MM.1S (cell line): ENCODE results near the gene GLP1R.
A peak's percentile ranks its signal among the peaks of the same experiment; 100 is the strongest.

Source experiments
- DNase-seq: peaks from one replicate; pipeline ENCODE4 v3.0.0-alpha.2; 2015
- H2AFZ ChIP-seq: fragments of 300-600 bp; sonication (generic); 2 replicates; pipeline ENCODE4 v1.6.0; 2016; ENCODE audit warnings: antibody characterized with exemption, low read length
- H3F3A ChIP-seq: fragments of 300-600 bp; sonication (generic); 2 replicates; pipeline ENCODE4 v1.6.1; 2016; ENCODE audit warnings: mild to moderate bottlenecking, antibody characterized with exemption, low read length, moderate library complexity, mixed read lengths; ENCODE audit not compliant: insufficient read depth
- H3K27ac ChIP-seq: fragments of 300-600 bp; sonication (generic); 2 replicates; pipeline ENCODE4 v1.5.1; 2016; ENCODE audit warnings: mild to moderate bottlenecking, low read length
- H3K27me3 ChIP-seq: fragments of 300-600 bp; sonication (generic); replicated peaks from 2 replicates; pipeline ENCODE4 v1.6.0; 2016; ENCODE audit warnings: low read length; ENCODE audit not compliant: insufficient read depth
- H3K36me3 ChIP-seq: fragments of 300-600 bp; sonication (generic); replicated peaks from 2 replicates; pipeline ENCODE4 v1.6.1; 2016; ENCODE audit warnings: mild to moderate bottlenecking, low read length, mixed read lengths; ENCODE audit not compliant: insufficient read depth
- H3K4me1 ChIP-seq: fragments of 300-600 bp; sonication (generic); 2 replicates; pipeline ENCODE4 v1.6.1; 2016; ENCODE audit warnings: low read length, mixed read lengths
- H3K4me2 ChIP-seq: fragments of 300-600 bp; sonication (generic); 2 replicates; pipeline ENCODE4 v1.6.0; 2016; ENCODE audit warnings: low read depth, low read length
- H3K4me3 ChIP-seq: fragments of 300-600 bp; sonication (generic); 2 replicates; pipeline ENCODE4 v1.5.1; 2016; ENCODE audit warnings: low read length, mixed read lengths
- H3K79me2 ChIP-seq: fragments of 300-600 bp; sonication (generic); 2 replicates; pipeline ENCODE4 v1.6.1; 2016; ENCODE audit warnings: mixed run types, low read length, mixed read lengths
- H3K9ac ChIP-seq: fragments of 300-600 bp; sonication (generic); 2 replicates; pipeline ENCODE4 v1.6.1; 2016; ENCODE audit warnings: low read length, mixed read lengths
- H3K9me2 ChIP-seq: fragments of 300-600 bp; sonication (generic); replicated peaks from 2 replicates; pipeline ENCODE4 v1.6.1; 2016; ENCODE audit warnings: mild to moderate bottlenecking, low read length, mixed read lengths; ENCODE audit not compliant: insufficient read depth
- H3K9me3 ChIP-seq: fragments of 300-600 bp; sonication (generic); replicated peaks from 2 replicates; pipeline ENCODE4 v1.6.1; 2016; ENCODE audit warnings: mild to moderate bottlenecking, low read length, mixed read lengths; ENCODE audit not compliant: insufficient read depth
- H4K20me1 ChIP-seq: fragments of 300-600 bp; sonication (generic); 2 replicates; pipeline ENCODE4 v1.6.1; 2016; ENCODE audit warnings: mild to moderate bottlenecking, low read length, moderate library complexity, mixed read lengths; ENCODE audit not compliant: insufficient read depth
- CTCF ChIP-seq: fragments of 300-600 bp; sonication (generic); IDR thresholded peaks from 2 replicates; pipeline ENCODE4 v1.5.1; 2016; ENCODE audit warnings: antibody characterized with exemption, low read length, mixed read lengths
- EZH2 ChIP-seq: fragments of 300-600 bp; sonication (generic); optimal IDR thresholded peaks from 2 replicates; pipeline ENCODE3; 2017; ENCODE audit warnings: low read depth, mild to moderate bottlenecking, antibody characterized with exemption, low read length, mixed read lengths
- EZH2phosphoT487 ChIP-seq: fragments of 300-600 bp; sonication (generic); IDR thresholded peaks from 2 replicates; pipeline ENCODE4 v1.6.1; 2018; ENCODE audit warnings: antibody characterized with exemption, low read length

GLP1R gene

GRCh38 chr6:39048481-39049399 lies at the start of gene GLP1R:
Gene GLP1R (plus strand): TSS chr6:39048781. CDS start chr6:39048841, 60 bp downstream.
- TF ChIP-seq EZH2phosphoT487 = no peak
- TF ChIP-seq EZH2 = no peak
- no peak for TF ChIP-seq CTCF
- Histone ChIP-seq H3K4me3 (peak within 1 kb of the TSS; percentile 31; the same call in 1 of the 2 replicates), H3K9me2 (no peaks in the 10 kb centered on the region), H3K27ac (no peak within 1 kb of the TSS), H3K9me3 (no peaks in the 10 kb centered on the region), H3K4me2 (peak within 1 kb of the TSS; percentile 27; the same call in 1 of the 2 replicates), H3K27me3 (peaks cover 8% of the 10 kb centered on the region; the same call in 1 of the 2 replicates), H3F3A (no peaks in the 10 kb centered on the region), H3K4me1 (no peaks in the 10 kb centered on the region), H3K9ac (no peak within 1 kb of the TSS), H4K20me1 (no peaks in the 10 kb centered on the region), H3K36me3 (no peaks in the 10 kb centered on the region), H2AFZ (no peak within 1 kb of the TSS), H3K79me2 (no peaks in the 10 kb centered on the region)
- DNase-seq = no peak

GRCh38 chr6:39003072-39003471 lies 45.5 kb upstream of the GLP1R start:
- no peaks in the 10 kb centered on the region for H3K79me2 ChIP-seq
- DNase-seq = no peak
- H2AFZ ChIP-seq = no peak overlapping the region
- no peak overlapping the region for H3K4me3 ChIP-seq
- H3K9me3 ChIP-seq = no peaks in the 10 kb centered on the region
- no peaks in the 10 kb centered on the region for H3K27me3 ChIP-seq
- H3K4me2 ChIP-seq = no peak overlapping the region
- no peaks in the 10 kb centered on the region for H3F3A ChIP-seq
- no peak overlapping the region for H3K27ac ChIP-seq
- no peaks in the 10 kb centered on the region for H4K20me1 ChIP-seq
- no peaks in the 10 kb centered on the region for H3K9me2 ChIP-seq
- H3K4me1 ChIP-seq = no peaks in the 10 kb centered on the region
- H3K36me3 ChIP-seq = no peaks in the 10 kb centered on the region
- no peak overlapping the region for H3K9ac ChIP-seq
- no peak for TF ChIP-seq EZH2phosphoT487
- TF ChIP-seq CTCF = no peak
- no peak for TF ChIP-seq EZH2

GRCh38 chr6:39003492-39003891 lies 45.1 kb upstream of the GLP1R start:
- no peak overlapping the region for H3K9ac ChIP-seq
- H3F3A ChIP-seq = no peaks in the 10 kb centered on the region
- H4K20me1 ChIP-seq = no peaks in the 10 kb centered on the region
- no peaks in the 10 kb centered on the region for H3K36me3 ChIP-seq
- H3K4me3 ChIP-seq = no peak overlapping the region
- H3K27ac ChIP-seq = no peak overlapping the region
- no peaks in the 10 kb centered on the region for H3K79me2 ChIP-seq
- no peak for DNase-seq
- H3K9me3 ChIP-seq = no peaks in the 10 kb centered on the region
- no peak overlapping the region for H2AFZ ChIP-seq
- H3K27me3 ChIP-seq = no peaks in the 10 kb centered on the region
- H3K4me1 ChIP-seq = no peaks in the 10 kb centered on the region
- TF ChIP-seq EZH2 (no peak), EZH2phosphoT487 (no peak), CTCF (no peak)
- no peaks in the 10 kb centered on the region for H3K9me2 ChIP-seq
- H3K4me2 ChIP-seq = no peak overlapping the region
